Activated CD4-positive, alpha-beta T cell treated with anti-CD3 and anti-CD28 coated beads, Interleukin-2, Interleukin-6, amounts not matched to agents 100 ng/mL and 50 ng/mL, durations not matched to agents 16 hours and 8 hours (primary cell): ENCODE measurements around the gene CHCHD6.
A peak's percentile ranks its signal among the peaks of the same experiment; 100 is the strongest.

Source experiments
- DNase-seq: peaks from one replicate; pipeline ENCODE4 v3.0.0-alpha.2; 2020

CHCHD6 gene

GRCh38 chr3:126668450-126669401, 35.3 kb upstream of the CHCHD6 start:
- no peak for DNase-seq

- DNase-seq: peak; percentile 23
Measured at GRCh38 chr3:126671521-126671920, 32.5 kb upstream of the CHCHD6 start.

- no peak for DNase-seq
Measured at GRCh38 chr3:126672340-126672739, 31.7 kb upstream of the CHCHD6 start.

- no peak for DNase-seq
Measured at GRCh38 chr3:126672741-126673140, 31.3 kb upstream of the CHCHD6 start.

- no peak for DNase-seq
Measured at GRCh38 chr3:126676919-126677705, 26.9 kb upstream of the CHCHD6 start.

GRCh38 chr3:126677862-126678503, 26.1 kb upstream of the CHCHD6 start:
- DNase-seq: no peak

GRCh38 chr3:126678693-126679317, 25.2 kb upstream of the CHCHD6 start:
- DNase-seq: no peak

GRCh38 chr3:126679318-126679751, 24.7 kb upstream of the CHCHD6 start:
- peak; percentile 86 for DNase-seq

GRCh38 chr3:126679831-126680666, 24.0 kb upstream of the CHCHD6 start:
- DNase-seq: no peak

GRCh38 chr3:126680667-126681055, 23.4 kb upstream of the CHCHD6 start:
- DNase-seq: no peak

- DNase-seq: no peak
Measured at GRCh38 chr3:126682009-126682408, 22.0 kb upstream of the CHCHD6 start.

- DNase-seq: no peak
Measured at GRCh38 chr3:126683069-126683468, 21.0 kb upstream of the CHCHD6 start.

- no peak for DNase-seq
Measured at GRCh38 chr3:126684218-126684751, 19.8 kb upstream of the CHCHD6 start.

- DNase-seq: no peak
Measured at GRCh38 chr3:126685021-126685420, 19.0 kb upstream of the CHCHD6 start.

- no peak for DNase-seq
Measured at GRCh38 chr3:126685493-126685892, 18.5 kb upstream of the CHCHD6 start.

- no peak for DNase-seq
Measured at GRCh38 chr3:126691765-126692164, 12.3 kb upstream of the CHCHD6 start.

- no peak for DNase-seq
Measured at GRCh38 chr3:126692858-126693257, 11.2 kb upstream of the CHCHD6 start.

GRCh38 chr3:126693921-126694320, 10.1 kb upstream of the CHCHD6 start:
- no peak for DNase-seq

GRCh38 chr3:126696701-126697267, 7.3 kb upstream of the CHCHD6 start:
- DNase-seq: no peak

- no peak for DNase-seq
Measured at GRCh38 chr3:126699011-126699410, 5.0 kb upstream of the CHCHD6 start.
